Endothelial cell of umbilical vein (primary cell): Measurements from ENCODE around the gene R3HDM2.

Source experiments
- CTCF ChIP-seq, 2 donors: IDR thresholded peaks; 1 replicate in 1 of 2; 2 replicates in 1 of 2; pipeline ENCODE4 v1.5.1; 2011; ENCODE audit warnings: low read length in 2 of 2, mild to moderate bottlenecking in 2 of 2, moderate library complexity in 2 of 2, control low read depth in 1 of 2, inconsistent platforms in 1 of 2, low read depth in 1 of 2; ENCODE audit not compliant: insufficient read depth in 1 of 2; ENCODE audit errors: extremely low read depth in 1 of 2
- EZH2 ChIP-seq: IDR thresholded peaks from 2 replicates; pipeline ENCODE4 v1.6.1; 2012; ENCODE audit warnings: borderline replicate concordance, low read depth, mild to moderate bottlenecking, moderate library complexity, low read length, inconsistent platforms; ENCODE audit not compliant: severe bottlenecking
- FOS ChIP-seq: IDR thresholded peaks from 2 replicates; pipeline ENCODE4 v1.6.1; 2011; ENCODE audit warnings: mild to moderate bottlenecking, low read length, moderate library complexity, borderline replicate concordance; ENCODE audit not compliant: insufficient read depth
- GATA2 ChIP-seq: IDR thresholded peaks from 2 replicates; pipeline ENCODE4 v1.7.0; 2011; ENCODE audit warnings: low read depth, mild to moderate bottlenecking, moderate library complexity, mixed read lengths, low read length; ENCODE audit not compliant: insufficient read length, insufficient read depth
- JUN ChIP-seq: IDR thresholded peaks from 2 replicates; pipeline ENCODE4 v1.6.1; 2011; ENCODE audit warnings: borderline replicate concordance, low read depth; ENCODE audit not compliant: insufficient read length, insufficient read depth
- MYC ChIP-seq: IDR thresholded peaks from one replicate; pipeline ENCODE4 v1.6.1; 2011; ENCODE audit warnings: mild to moderate bottlenecking, low read depth, low read length
- POLR2A ChIP-seq: IDR thresholded peaks from 2 replicates; pipeline ENCODE4 v1.6.1; 2012; ENCODE audit warnings: low read depth, mild to moderate bottlenecking, control low read depth, low read length
- POLR2AphosphoS5 ChIP-seq: IDR thresholded peaks from 2 replicates; pipeline ENCODE4 v1.6.1; 2012; ENCODE audit warnings: low read depth, mild to moderate bottlenecking, control low read depth, low read length, moderate library complexity; ENCODE audit not compliant: insufficient read depth
- TF ChIP-seq, protein P1 (sequence below): IDR thresholded peaks from 2 replicates; pipeline ENCODE4 v1.6.1; 2011; ENCODE audit not compliant: insufficient read depth, insufficient read length

GRCh38 chr12:57367121-57367520 lies 63.7 kb downstream of the R3HDM2 start:
- TF ChIP-seq CTCF (IDR thresholded peaks at IDR 0.05; ENCODE audit: extremely low read depth in 1 of 2, insufficient read depth in 1 of 2, low read depth in 1 of 2, low read length in 2 of 2) (no peak), POLR2A (no peak), POLR2AphosphoS5 (no peak), EZH2 (no peak), MYC (no peak), FOS (no peak), GATA2 (no peak), JUN (no peak)
- TF ChIP-seq, protein P1, sequence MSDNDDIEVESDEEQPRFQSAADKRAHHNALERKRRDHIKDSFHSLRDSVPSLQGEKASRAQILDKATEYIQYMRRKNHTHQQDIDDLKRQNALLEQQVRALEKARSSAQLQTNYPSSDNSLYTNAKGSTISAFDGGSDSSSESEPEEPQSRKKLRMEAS = no peak
